ENCODE measurements around the gene PPP2R1A.

- TF ChIP-seq TAF1 (conservative IDR thresholded peaks at IDR 0.05) (no peak), CTCF (IDR thresholded peaks at IDR 0.05; ENCODE audit: low read depth, low read length, missing input control) (no peak), GABPA (IDR thresholded peaks at IDR 0.05 in 1 of 2, conservative IDR thresholded peaks at IDR 0.05 in 1 of 2) (no peak), MAX (IDR thresholded peaks at IDR 0.05) (no peak), EGR1 (IDR thresholded peaks at IDR 0.05; ENCODE audit: low read depth in 2 of 2) (no peak), NR2F2 (IDR thresholded peaks at IDR 0.05) (no peak), ZBTB33 (IDR thresholded peaks at IDR 0.05) (no peak), YY1 (IDR thresholded peaks at IDR 0.05) (no peak), SP1 (IDR thresholded peaks at IDR 0.05) (no peak), RAD21 (IDR thresholded peaks at IDR 0.05) (no peak)
Measured at GRCh38 chr19:52277471-52277870, 87.6 kb downstream of the PPP2R1A start.
